Activated naive CD8-positive, alpha-beta T cell (primary cell): ENCODE measurements around the gene TWF2.

Experiments
- H3K27ac Mint-ChIP-seq: one replicate; pipeline ENCODE4 v1.8.0; 2021; ENCODE audit warnings: mixed read lengths
- H3K27me3 Mint-ChIP-seq: one replicate; pipeline ENCODE4 v1.8.0; 2021; ENCODE audit warnings: mixed read lengths
- H3K36me3 Mint-ChIP-seq: one replicate; pipeline ENCODE4 v1.8.0; 2021; ENCODE audit warnings: mixed read lengths
- H3K4me1 Mint-ChIP-seq: one replicate; pipeline ENCODE4 v1.8.0; 2021; ENCODE audit warnings: low read depth, mixed read lengths
- H3K4me3 Mint-ChIP-seq: one replicate; pipeline ENCODE4 v1.8.0; 2021; ENCODE audit warnings: mild to moderate bottlenecking, mixed read lengths
- H3K9me3 Mint-ChIP-seq: one replicate; pipeline ENCODE4 v1.8.0; 2021; ENCODE audit warnings: low read depth, mixed read lengths

The TWF2 gene

DNA sequence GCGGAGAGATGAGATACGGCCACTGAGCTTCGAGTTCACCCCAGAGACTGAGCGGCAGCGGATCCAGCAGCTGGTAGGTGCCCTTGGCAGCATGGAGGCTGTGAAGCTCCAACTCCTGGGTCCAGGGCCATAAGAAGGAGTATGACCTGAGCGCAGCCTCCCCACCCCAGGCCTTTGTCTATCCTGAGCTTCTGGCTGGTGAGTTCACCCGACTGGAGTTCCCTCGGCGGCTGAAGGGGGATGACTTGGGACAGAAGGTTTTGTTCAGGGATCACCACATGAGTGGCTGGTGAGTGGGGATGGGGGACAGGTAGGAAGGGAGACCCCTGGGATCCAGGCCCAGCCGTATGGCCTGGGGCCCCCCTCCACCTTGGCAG lies 9.2 kb upstream of the TWF2 start:
- Mint-ChIP-seq H3K27ac (peak overlapping the region; percentile 86), H3K36me3 (peaks cover 11% of the 10 kb centered on the region), H3K27me3 (no peaks in the 10 kb centered on the region), H3K4me1 (peaks cover 79% of the 10 kb centered on the region), H3K4me3 (peak overlapping the region; percentile 90), H3K9me3 (no peaks in the 10 kb centered on the region)

DNA sequence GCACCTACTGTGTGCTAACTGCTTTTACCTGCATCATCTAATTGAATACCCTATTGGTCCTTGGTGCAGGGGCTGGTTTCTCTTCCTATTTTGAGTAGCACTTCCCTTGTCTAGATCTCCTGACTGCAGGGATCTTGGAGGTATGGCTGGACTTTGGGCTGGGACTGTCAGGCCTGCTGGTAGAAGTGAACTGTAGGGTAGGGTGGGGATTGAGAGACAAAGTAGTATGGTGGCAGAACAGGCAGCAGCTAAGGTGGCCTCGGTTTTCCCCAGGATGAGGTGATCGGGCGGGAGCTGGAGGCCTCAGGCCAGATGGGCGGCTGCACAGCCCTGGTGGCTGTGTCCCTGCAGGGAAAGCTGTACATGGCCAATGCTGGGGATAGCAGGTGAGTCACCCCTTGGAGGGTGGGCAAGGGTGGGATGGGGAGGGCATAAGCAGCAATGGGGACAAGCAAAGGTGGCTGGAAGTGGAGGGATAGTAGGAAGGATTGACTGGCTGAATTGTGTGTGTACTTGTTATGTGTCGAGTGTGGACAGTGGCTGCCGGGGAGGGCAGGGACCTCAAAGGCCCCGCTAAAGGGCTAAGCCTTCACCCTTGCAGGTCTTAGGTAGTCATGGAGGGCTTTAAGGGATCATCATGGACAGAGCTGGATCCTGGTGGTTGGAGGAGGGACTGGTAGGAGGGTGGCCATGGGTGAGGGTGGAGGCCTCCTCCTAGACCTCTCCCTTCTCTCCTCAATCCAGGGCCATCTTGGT lies 8.6 kb upstream of the TWF2 start:
- Mint-ChIP-seq H3K36me3 (peaks cover 8% of the 10 kb centered on the region), H3K4me1 (peaks cover 77% of the 10 kb centered on the region), H3K27me3 (no peaks in the 10 kb centered on the region)

DNA sequence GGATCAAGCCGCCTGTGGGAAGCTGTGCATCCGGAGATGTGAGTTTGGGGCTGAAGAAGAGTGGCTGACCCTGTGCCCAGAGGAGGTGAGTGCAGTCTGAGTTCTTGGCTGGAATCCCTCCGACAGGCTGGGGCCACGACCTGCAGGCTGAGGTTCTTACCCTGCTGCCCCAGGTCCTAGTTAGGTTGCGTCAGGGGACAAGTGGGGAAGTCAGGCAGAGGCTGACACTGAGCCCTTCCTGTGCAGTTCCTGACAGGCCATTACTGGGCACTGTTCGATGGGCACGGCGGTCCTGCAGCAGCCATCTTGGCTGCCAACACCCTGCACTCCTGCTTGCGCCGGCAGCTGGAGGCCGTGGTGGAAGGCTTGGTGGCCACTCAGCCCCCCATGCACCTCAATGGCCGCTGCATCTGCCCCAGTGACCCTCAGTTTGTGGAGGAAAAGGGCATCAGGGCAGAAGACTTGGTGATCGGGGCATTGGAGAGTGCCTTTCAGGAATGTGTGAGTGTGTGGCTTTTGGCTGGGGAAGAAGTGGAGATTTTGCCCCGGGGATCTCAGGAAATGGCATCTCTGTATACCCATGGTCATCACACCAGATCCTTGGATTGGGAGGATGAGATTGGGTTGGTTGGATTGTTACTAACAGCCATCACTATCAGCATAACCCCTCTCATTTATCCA lies 7.9 kb upstream of the TWF2 start:
- H3K4me1 Mint-ChIP-seq = peaks cover 76% of the 10 kb centered on the region

More for the DNA sequence above, 8.6 kb upstream of the TWF2 start:
- no peaks in the 10 kb centered on the region for H3K9me3 Mint-ChIP-seq
- peak overlapping the region; percentile 90 for H3K4me3 Mint-ChIP-seq
- H3K27ac Mint-ChIP-seq = peak overlapping the region; percentile 88

DNA sequence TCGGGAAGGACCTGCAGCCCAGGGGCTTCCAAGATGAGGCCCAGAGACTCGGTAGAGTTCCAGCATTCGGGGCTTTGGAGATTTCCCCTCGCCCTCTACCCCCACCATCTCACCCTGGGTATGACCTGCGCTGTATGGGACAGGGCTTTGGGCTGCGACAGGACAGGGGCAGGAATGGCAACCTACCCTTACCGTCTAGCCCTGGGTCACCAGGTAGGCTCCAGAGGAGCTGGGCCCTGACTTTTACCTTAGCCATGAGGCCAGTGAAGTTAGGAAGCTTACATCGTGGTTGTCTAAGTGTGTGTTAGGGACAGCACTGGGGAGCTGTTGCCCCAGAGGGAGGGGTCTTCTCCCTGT lies 7.3 kb upstream of the TWF2 start:
- H3K4me3 Mint-ChIP-seq = peak overlapping the region; percentile 90
- no peaks in the 10 kb centered on the region for H3K9me3 Mint-ChIP-seq
- peaks cover 79% of the 10 kb centered on the region for H3K4me1 Mint-ChIP-seq
- H3K27me3 Mint-ChIP-seq = no peaks in the 10 kb centered on the region
- H3K36me3 Mint-ChIP-seq = peaks cover 7% of the 10 kb centered on the region
- H3K27ac Mint-ChIP-seq = peak overlapping the region; percentile 88

More for the DNA sequence above, 7.9 kb upstream of the TWF2 start:
- Mint-ChIP-seq H3K36me3 (peaks cover 7% of the 10 kb centered on the region), H3K27me3 (no peaks in the 10 kb centered on the region), H3K27ac (peak overlapping the region; percentile 88), H3K9me3 (no peaks in the 10 kb centered on the region), H3K4me3 (peak overlapping the region; percentile 90)

- no peaks in the 10 kb centered on the region for H3K27me3 Mint-ChIP-seq
- H3K36me3 Mint-ChIP-seq = peaks cover 5% of the 10 kb centered on the region
- H3K9me3 Mint-ChIP-seq = no peaks in the 10 kb centered on the region
- peaks cover 82% of the 10 kb centered on the region for H3K4me1 Mint-ChIP-seq
- H3K27ac Mint-ChIP-seq = peak within 1 kb of the TSS; percentile 89
- H3K4me3 Mint-ChIP-seq = peak within 1 kb of the TSS; percentile 90
Observed at GRCh38 chr3:52245322-52246263, 6.6 kb upstream of the TWF2 start, which contains the start of gene PPM1M. Gene PPM1M (plus strand): TSS chr3:52245759. CDS start chr3:52245825, 66 bp downstream.

DNA sequence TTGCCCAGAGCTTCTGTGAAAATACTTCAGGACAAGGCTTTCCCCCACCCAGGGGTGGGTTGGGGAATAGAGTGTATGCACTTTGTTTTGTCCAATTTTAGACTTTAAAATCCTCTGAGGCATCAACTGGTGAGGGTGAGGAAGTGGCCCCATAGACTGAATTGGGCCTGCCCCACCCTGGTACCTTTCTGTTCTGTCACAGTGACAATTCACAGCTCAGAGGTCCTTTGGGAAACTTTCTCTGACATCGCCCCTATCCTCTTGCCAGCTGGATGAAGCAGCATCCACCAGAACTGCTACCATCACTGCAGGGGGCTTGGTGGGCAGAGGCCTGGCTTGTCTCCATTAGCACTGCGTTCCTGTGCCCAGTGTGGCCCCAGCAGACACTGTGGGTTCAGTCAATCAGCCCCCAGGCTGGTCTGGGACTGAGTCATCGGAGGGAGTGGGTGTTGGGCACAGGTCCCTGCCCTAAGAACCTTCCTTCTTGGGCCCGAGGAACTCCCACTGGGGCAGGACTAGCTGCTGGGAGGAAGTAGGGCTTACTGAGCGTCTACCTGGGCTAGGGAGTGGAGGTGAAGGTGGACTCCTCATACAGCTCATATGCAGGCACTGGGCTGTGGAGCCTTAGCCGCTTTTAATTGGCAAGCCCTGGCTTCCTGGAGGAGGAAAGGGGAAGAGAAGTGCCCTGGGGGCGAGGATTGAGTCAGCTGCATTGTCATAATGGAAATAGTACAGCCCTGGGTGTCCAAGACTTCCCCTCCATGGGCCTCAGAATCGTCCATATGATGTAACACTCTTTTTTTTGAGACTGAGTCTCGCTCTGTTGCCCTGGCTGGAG lies 5.1 kb upstream of the TWF2 start:
- Mint-ChIP-seq H3K4me1 (peaks cover 79% of the 10 kb centered on the region), H3K9me3 (no peaks in the 10 kb centered on the region), H3K27ac (peak overlapping the region; percentile 89), H3K36me3 (peaks cover 3% of the 10 kb centered on the region), H3K27me3 (no peaks in the 10 kb centered on the region), H3K4me3 (peak overlapping the region; percentile 81)

- peak overlapping the region; percentile 87 for H3K27ac Mint-ChIP-seq
- H3K9me3 Mint-ChIP-seq = no peaks in the 10 kb centered on the region
- H3K4me1 Mint-ChIP-seq = peaks cover 70% of the 10 kb centered on the region
- no peaks in the 10 kb centered on the region for H3K27me3 Mint-ChIP-seq
- no peaks in the 10 kb centered on the region for H3K36me3 Mint-ChIP-seq
- H3K4me3 Mint-ChIP-seq = peak overlapping the region; percentile 36
Observed at GRCh38 chr3:52242039-52242438, 3.1 kb upstream of the TWF2 start.

DNA sequence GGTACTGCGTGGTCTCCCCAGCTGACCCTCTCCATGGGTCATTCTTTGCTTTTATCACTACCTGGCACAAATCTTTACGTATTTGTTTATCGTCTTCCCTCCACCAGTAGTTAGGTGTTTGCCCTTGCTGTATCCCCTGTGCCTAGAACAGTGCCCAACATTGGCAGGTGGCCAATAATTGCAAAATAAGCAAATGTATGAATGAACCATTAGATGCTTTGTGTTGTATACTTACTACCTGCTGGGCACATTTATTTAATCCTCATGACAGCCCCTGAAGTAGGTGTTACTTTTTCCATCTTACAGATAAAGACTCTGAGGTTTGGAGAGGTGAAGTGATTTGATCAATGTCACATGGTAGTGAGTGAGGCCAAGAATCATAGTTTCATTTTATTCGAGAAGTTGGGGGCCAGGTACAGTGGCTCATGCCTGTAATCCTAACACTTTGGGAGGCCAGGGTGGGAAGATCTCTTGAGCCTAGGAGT lies 2.0 kb upstream of the TWF2 start:
- H3K27ac Mint-ChIP-seq = peak overlapping the region; percentile 91
- peaks cover 72% of the 10 kb centered on the region for H3K4me1 Mint-ChIP-seq
- no peaks in the 10 kb centered on the region for H3K36me3 Mint-ChIP-seq
- H3K4me3 Mint-ChIP-seq = peak overlapping the region; percentile 99
- H3K27me3 Mint-ChIP-seq = no peaks in the 10 kb centered on the region
- H3K9me3 Mint-ChIP-seq = no peaks in the 10 kb centered on the region

GRCh38 chr3:52240059-52240885 lies 1.3 kb upstream of the TWF2 start:
- H3K4me1 Mint-ChIP-seq = peaks cover 78% of the 10 kb centered on the region
- H3K4me3 Mint-ChIP-seq = peak overlapping the region; percentile 99
- H3K27me3 Mint-ChIP-seq = no peaks in the 10 kb centered on the region
- no peaks in the 10 kb centered on the region for H3K36me3 Mint-ChIP-seq
- H3K27ac Mint-ChIP-seq = peak overlapping the region; percentile 91
- no peaks in the 10 kb centered on the region for H3K9me3 Mint-ChIP-seq

DNA sequence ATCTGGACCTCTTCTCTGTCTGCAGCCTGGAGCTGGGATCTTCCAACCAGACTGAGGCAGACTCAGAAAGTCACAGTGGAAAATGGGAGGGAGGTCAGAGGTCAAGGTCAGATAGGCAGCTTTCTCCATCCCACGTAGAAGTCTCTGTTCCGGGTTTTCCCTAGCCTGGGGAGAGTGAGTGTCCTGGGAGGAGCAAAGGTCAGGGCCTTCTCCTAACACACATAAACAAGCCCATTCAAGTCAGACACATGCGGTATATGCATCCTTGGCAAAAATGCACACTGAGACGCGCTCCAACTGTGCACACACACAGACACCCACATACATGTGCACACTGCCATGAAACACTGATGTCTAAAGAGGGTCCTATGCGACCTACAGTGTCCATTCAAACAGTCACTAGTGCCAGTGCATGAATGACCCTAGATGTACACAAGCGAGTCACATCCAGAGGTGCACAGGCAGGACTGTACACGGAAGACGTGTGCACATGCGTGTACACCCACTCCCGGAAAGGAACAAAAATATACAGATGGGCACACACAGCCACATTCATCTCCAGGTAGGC lies 681 bp downstream of the TWF2 start:
- peaks cover 75% of the 10 kb centered on the region for H3K4me1 Mint-ChIP-seq
- peak overlapping the region; percentile 99 for H3K4me3 Mint-ChIP-seq
- H3K27me3 Mint-ChIP-seq = no peaks in the 10 kb centered on the region
- no peaks in the 10 kb centered on the region for H3K36me3 Mint-ChIP-seq
- H3K9me3 Mint-ChIP-seq = no peaks in the 10 kb centered on the region
- peak overlapping the region; percentile 95 for H3K27ac Mint-ChIP-seq

GRCh38 chr3:52237657-52238172 lies 1.2 kb downstream of the TWF2 start:
- peaks cover 76% of the 10 kb centered on the region for H3K4me1 Mint-ChIP-seq

GRCh38 chr3:52237006-52237656 lies 1.8 kb downstream of the TWF2 start:
- peak overlapping the region; percentile 76 for H3K4me3 Mint-ChIP-seq
- peak overlapping the region; percentile 85 for H3K27ac Mint-ChIP-seq
- H3K36me3 Mint-ChIP-seq = no peaks in the 10 kb centered on the region
- H3K9me3 Mint-ChIP-seq = no peaks in the 10 kb centered on the region
- H3K4me1 Mint-ChIP-seq = peaks cover 79% of the 10 kb centered on the region
- H3K27me3 Mint-ChIP-seq = no peaks in the 10 kb centered on the region

More at GRCh38 chr3:52237657-52238172, 1.2 kb downstream of the TWF2 start:
- no peaks in the 10 kb centered on the region for H3K27me3 Mint-ChIP-seq
- H3K4me3 Mint-ChIP-seq = peak overlapping the region; percentile 99
- peak overlapping the region; percentile 95 for H3K27ac Mint-ChIP-seq
- H3K9me3 Mint-ChIP-seq = no peaks in the 10 kb centered on the region
- H3K36me3 Mint-ChIP-seq = no peaks in the 10 kb centered on the region
